ENCODE data around the gene EYA3. TPM values are rescaled to one million over a fixed set of nuclear protein-coding genes. Genes with fewer than 3 reads are reported as not detected.

Gene EYA3
- total and polyA plus RNA-seq, 2 of the 8 experiments (the other 6 are each of a cell fraction or from before 2014, with no cell fraction given), result 15.0 to 33.9 TPM

DNA sequence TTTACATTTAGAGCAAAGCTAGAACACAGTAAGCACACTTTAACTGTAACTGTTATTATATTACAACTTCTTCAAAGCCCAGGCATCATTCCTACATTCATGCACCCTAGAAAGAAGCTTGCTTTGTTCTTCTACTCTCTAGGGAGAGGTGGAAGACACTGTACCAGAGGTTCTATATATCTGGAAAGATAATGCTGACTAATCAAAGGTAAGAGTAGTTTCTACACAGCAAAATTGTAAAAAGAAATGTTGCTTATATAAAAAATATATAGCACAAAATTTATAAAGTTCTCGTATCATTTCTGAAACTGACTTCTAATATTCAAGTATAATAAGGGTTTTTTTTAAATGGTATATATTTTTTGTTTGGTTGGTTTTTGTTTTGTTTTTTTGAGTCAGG lies 44.0 kb downstream of the EYA3 start (continued):
- TF ChIP-seq, protein P1, sequence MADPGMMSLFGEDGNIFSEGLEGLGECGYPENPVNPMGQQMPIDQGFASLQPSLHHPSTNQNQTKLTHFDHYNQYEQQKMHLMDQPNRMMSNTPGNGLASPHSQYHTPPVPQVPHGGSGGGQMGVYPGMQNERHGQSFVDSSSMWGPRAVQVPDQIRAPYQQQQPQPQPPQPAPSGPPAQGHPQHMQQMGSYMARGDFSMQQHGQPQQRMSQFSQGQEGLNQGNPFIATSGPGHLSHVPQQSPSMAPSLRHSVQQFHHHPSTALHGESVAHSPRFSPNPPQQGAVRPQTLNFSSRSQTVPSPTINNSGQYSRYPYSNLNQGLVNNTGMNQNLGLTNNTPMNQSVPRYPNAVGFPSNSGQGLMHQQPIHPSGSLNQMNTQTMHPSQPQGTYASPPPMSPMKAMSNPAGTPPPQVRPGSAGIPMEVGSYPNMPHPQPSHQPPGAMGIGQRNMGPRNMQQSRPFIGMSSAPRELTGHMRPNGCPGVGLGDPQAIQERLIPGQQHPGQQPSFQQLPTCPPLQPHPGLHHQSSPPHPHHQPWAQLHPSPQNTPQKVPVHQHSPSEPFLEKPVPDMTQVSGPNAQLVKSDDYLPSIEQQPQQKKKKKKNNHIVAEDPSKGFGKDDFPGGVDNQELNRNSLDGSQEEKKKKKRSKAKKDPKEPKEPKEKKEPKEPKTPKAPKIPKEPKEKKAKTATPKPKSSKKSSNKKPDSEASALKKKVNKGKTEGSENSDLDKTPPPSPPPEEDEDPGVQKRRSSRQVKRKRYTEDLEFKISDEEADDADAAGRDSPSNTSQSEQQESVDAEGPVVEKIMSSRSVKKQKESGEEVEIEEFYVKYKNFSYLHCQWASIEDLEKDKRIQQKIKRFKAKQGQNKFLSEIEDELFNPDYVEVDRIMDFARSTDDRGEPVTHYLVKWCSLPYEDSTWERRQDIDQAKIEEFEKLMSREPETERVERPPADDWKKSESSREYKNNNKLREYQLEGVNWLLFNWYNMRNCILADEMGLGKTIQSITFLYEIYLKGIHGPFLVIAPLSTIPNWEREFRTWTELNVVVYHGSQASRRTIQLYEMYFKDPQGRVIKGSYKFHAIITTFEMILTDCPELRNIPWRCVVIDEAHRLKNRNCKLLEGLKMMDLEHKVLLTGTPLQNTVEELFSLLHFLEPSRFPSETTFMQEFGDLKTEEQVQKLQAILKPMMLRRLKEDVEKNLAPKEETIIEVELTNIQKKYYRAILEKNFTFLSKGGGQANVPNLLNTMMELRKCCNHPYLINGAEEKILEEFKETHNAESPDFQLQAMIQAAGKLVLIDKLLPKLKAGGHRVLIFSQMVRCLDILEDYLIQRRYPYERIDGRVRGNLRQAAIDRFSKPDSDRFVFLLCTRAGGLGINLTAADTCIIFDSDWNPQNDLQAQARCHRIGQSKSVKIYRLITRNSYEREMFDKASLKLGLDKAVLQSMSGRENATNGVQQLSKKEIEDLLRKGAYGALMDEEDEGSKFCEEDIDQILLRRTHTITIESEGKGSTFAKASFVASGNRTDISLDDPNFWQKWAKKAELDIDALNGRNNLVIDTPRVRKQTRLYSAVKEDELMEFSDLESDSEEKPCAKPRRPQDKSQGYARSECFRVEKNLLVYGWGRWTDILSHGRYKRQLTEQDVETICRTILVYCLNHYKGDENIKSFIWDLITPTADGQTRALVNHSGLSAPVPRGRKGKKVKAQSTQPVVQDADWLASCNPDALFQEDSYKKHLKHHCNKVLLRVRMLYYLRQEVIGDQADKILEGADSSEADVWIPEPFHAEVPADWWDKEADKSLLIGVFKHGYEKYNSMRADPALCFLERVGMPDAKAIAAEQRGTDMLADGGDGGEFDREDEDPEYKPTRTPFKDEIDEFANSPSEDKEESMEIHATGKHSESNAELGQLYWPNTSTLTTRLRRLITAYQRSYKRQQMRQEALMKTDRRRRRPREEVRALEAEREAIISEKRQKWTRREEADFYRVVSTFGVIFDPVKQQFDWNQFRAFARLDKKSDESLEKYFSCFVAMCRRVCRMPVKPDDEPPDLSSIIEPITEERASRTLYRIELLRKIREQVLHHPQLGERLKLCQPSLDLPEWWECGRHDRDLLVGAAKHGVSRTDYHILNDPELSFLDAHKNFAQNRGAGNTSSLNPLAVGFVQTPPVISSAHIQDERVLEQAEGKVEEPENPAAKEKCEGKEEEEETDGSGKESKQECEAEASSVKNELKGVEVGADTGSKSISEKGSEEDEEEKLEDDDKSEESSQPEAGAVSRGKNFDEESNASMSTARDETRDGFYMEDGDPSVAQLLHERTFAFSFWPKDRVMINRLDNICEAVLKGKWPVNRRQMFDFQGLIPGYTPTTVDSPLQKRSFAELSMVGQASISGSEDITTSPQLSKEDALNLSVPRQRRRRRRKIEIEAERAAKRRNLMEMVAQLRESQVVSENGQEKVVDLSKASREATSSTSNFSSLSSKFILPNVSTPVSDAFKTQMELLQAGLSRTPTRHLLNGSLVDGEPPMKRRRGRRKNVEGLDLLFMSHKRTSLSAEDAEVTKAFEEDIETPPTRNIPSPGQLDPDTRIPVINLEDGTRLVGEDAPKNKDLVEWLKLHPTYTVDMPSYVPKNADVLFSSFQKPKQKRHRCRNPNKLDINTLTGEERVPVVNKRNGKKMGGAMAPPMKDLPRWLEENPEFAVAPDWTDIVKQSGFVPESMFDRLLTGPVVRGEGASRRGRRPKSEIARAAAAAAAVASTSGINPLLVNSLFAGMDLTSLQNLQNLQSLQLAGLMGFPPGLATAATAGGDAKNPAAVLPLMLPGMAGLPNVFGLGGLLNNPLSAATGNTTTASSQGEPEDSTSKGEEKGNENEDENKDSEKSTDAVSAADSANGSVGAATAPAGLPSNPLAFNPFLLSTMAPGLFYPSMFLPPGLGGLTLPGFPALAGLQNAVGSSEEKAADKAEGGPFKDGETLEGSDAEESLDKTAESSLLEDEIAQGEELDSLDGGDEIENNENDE (IDR thresholded peaks at IDR 0.05; ENCODE audit: insufficient replicate concordance, low read length), result no peak
- TF ChIP-seq CTCF (IDR thresholded peaks at IDR 0.05; ENCODE audit: control extremely low read depth in 1 of 3, insufficient read depth in 1 of 3, low read depth in 1 of 3, low read length in 3 of 3) (no peak), HDAC6 (IDR thresholded peaks at IDR 0.05; ENCODE audit: low read depth, low read length) (no peak)

Data from H1 (cell line).